NCI-H526 treated with DMSO at 0.1 percent for 48 hours (cell line): Measurements from ENCODE around the gene LEMD2.
A peak's percentile ranks its signal among the peaks of the same experiment; 100 is the strongest.

Experiments
- DNase-seq: peaks from one replicate; lab custom pipeline; 2025; lab: John Stamatoyannopoulos, UW

The LEMD2 gene

DNA sequence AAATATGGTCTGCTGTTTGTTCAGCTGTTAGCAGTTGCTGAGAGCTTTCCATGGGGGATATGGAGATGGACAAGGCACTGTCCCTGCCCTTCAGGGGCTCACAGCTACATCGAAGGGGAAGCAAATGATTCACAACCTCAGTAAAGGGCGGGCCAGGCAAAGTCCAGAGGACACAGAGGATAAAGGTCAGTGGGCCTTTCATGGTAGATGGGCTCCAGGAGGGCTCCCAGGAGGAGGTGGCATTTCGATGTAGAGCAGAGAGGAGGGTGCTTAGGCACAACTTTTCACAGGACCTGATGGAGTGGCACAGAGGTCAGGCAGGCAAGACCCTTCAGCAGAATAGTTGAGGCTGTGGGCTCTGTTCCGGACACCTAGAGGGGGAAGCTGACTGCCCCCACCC, 30.1 kb upstream of the LEMD2 start:
- DNase-seq: no peak

DNA sequence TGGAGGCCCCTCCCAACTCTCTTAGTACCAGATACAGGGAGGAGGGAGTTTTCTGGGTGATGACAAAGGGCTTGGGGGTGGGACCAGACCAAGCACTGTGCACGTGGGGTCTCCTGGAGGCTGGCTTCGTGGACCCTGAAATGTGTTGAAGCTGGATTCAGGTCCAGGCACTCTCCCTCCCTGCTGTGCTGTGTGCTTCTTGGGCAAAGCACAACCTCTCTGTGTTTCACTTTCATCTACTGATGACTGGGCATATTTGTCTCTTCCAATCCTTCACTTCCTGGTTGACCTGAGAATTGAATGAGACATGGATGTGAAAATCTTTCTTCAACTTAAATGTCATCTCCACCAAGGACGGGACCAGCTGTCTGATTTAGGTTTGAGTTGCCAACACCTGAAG, 29.4 kb upstream of the LEMD2 start:
- DNase-seq: no peak

DNA sequence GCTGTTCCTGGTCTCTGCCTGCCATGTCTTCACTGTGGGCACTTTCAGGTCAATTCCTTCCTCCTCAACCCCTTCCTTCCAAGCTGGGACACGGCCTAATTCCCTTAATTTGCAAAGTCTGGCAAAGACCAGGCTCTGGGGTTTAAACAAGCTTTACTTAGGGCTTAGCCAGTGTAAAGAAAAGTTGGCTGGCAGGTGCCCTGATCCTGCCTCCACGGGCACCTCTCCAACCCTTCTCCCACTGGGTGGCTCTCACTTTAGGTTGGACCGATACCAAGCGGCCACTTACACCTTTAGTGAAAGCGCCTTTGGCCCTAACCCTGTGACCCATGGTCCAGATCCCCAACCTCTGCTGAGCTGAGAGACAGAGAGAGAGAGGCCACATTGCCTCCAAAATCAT, 28.6 kb upstream of the LEMD2 start:
- DNase-seq: no peak

DNA sequence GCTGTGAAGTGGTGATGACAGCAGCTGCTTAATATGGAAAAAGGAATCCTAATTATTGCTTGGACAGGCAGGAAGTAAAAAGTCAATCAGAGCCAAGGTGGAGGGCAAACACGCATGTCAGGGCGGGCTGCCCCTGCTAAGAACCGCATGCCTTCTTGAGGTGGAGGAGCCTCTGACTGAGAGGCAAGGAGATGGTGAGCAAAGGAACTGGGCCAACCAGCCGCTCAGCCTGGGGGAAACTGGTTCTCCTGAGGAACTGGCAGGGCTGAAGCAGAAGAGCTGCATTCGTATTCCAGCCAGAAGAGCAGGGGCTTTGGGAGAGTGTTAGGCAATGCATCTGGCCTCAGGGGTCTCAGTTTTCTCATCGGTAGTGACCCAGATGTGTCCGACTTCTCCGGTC, 28.0 kb upstream of the LEMD2 start:
- no peak for DNase-seq

GRCh38 chr6:33815854-33816253, 26.9 kb upstream of the LEMD2 start:
- peak; percentile 38 for DNase-seq

DNA sequence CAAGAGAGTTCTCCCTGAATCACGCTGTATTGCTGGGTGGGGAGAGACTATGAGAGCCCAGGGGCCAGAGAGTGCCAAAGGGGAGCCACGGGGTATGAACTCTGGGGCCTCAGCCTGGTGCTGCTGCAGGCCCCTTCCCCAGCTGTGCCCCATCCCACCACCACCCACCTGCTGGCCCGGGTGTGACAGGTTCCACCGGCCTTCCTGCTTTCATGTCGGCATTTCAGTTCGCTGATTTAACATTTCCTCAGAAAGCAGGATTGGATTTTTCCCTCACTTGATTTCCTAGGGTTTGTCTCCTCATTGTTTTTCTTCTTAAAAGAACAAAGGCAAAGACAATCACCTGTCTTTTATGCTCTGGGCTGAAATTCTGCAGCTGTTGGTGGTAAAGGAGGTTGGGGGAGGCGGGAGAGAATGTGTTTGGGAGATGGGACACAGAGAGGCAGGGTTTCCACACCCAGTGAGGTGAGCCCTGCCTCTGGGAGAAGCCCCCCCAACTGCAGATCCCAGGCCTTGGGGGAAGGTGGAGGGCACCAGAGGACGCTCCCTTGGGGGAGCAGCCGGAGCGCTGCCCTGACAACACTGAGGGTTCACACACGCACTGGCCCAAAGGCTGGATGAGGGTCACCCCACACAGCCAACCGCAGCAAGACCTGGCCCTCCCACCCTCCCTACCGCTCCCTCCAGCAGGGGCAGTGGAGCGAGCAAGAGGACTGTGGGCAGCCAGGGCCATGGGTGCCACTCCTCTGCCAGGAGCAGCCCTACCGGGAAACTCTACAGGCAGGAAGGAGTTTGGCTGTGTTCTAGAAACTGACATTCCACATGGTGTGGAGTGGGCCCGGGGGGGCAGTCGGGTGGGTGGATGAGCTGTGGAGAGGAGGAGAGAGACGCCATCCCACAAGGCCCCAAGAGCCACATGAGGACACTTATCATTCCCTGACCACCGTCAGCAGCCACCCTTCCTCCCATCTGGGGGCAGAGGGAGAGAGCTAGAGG, 25.4 kb upstream of the LEMD2 start:
- no peak for DNase-seq

DNA sequence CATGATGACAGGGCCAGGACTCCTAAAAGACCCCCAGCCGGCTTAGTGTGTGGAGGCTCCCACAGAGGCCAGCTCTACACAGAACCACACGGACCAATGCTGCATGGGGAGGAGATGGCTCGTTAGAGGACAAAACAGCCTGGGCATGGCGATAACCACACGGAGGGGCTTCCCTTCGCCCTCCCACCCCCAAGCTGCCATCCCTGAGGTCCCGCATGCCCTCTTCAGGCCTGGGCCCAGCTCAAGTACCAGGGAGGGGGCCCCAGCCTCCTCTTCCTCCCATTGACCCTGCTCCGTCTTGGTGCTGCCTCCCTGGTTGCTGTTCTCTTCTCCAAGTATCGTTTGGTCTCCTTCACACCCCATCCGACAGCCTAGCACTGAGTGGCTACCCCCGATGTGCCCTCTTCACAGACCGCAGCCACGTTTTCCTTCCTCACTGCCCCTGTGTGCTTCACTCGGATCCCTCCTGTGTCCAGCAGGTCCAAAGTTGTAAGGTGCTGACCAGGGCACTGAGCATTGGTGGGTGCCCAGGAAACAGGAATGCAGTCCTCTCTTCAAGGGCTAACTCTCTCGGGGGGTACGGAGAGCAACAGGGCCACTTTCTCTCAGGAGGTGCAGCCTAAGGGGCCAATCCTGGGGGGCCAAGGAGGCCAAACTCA, 24.4 kb upstream of the LEMD2 start:
- DNase-seq: no peak

DNA sequence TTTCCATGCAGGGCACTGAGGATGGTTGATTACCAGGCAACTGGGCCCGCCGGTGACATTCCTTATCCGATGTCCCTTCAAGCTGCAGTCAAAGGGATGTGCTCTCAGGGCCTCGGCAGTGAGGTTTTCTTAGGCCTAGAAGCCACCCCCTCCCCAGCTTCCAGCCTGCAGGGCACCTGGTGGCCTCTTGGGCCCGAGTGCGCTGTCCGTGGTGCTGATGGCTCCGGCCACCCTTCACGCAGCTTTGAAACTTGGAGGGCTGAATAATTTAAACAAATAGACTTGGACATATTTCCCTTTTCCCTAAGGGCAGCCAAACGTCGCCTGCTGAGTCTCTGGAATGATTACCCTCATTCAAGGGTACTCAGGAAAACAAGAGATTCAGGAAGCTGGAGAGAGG, 23.7 kb upstream of the LEMD2 start:
- peak; percentile 17 for DNase-seq

DNA sequence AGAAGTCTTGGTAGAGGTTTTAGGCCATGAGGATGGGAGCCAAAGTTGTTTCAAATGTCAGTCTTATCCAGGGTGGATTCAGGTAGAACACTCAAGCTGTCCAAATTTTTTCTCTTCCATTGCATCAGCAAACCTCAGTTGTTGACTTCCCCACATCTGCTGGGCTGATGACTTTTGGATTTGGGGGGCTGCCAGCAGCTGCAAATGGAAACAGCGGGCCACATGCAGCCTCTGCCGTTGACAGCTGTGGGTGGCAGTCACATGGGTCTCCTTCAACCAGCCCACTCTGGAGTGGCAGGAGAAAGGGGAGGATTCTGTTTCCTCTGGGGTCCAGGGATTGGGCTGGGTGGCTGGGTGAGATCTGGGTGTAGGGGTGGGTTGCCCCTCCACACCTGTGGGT, 20.7 kb upstream of the LEMD2 start:
- no peak for DNase-seq

DNA sequence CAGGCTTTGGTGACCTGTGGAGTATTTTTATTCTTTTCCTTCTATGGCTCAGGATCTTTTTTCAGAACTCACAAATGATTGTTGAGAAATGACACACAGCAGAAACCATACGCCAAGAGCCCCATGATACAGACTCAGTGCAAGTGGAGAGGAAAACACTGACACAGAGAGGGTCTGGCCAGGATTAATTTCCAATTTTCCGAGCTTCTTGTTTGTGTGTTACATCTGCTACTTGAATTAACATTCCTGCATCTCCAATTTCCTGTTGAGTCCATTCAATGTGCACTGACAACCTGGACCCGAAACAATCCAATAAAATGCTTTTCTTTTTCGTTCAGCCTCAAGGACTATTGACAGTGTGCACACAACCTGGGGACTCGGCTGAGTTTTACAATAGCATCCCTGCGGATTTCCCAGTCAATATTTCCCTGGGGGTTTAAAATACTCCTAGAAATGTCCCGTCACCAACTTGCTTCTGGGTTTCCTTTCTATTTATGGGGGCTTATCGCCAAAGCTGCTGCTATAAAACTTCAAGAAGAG, 19.8 kb upstream of the LEMD2 start:
- no peak for DNase-seq

DNA sequence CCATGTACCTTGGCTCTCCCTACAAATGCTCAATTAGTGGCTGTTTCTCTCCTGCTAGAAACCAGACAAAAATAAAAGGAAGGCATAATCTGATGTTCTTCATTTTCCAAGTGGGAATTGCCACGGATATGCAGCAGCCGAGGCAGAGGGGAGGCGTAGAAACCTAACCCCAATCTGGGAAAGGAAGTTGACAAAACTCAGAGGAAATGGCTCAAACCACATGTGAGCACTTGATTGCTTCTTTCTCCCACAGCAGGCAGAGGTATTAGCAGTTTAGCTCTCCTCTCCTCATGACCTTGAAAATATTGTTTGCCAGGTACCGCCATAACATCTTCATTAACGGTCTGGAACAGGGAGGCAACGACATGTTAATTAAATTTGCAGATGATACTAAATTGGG, 18.7 kb upstream of the LEMD2 start:
- no peak for DNase-seq

DNA sequence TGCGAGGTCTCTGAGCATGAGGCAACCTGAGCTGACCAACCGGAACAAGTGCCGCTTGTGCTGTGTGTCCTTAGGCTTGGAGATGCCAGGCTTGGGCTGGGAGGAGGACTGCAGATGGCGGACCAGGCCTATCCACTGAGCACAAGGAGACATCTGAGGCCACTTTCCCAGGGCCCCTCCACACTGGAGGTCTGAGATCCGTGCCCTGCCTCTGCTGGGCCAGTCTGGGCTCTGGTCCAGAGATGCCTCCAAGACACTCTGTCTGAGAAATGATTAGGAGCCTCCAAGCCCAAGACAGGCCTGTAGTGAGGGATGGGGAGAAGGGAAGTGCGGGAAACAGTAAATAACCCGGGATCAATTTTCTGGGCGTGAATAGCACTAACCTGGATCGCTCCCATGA, 17.9 kb upstream of the LEMD2 start:
- no peak for DNase-seq

DNA sequence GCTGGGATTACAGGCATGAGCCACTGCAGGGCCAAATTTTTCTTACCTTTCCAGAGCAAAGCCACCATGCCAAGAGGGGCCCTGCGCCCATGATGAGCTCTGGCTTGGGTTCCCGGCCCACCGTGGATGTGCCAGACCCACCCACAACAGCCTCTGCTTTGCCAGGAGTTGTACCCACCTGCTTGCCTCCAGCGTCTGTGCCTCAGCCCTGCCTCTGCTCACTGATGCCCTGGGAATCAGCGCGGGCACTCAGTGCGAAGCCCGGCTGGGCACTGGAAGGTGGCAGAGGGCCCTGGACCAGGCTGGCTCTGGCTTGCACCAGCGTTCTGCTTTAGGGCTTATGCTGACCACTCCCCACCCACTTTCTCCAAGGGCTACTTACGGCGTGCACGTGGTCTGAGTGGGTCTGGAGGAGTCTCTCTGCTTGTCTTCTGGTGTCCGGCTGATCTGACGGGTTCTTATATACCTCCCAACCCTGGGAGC, 14.7 kb upstream of the LEMD2 start, which contains the start of gene MLN:
MLN (minus strand) TSS at position 433 of the 483 bp plus-strand sequence. CDS start 2,840 bp downstream, outside the sequence.
- DNase-seq: no peak

GRCh38 chr6:33802186-33802958, 13.4 kb upstream of the LEMD2 start:
- DNase-seq: no peak

DNA sequence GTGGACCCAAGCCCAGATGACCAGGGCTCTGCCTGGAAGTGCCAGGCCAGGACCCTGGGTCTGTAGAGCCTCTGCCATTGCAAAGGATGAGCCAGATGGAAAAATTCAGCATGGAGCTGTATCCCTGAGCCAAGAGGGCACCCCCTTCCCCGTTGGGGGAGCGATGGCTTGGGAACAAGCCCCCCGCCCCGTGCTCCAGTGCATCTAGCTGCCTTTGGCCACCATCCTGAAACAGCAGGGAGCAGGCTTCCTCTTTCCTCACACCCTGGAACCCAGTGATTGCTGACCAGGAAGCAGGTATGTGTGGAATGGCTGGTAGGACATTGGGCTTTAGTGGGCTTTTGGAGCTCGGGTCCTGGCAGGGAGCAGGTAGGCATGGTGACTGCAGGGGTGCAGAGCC, 12.7 kb upstream of the LEMD2 start:
- DNase-seq: no peak

- no peak for DNase-seq
Measured at GRCh38 chr6:33800248-33800969, 11.5 kb upstream of the LEMD2 start.

DNA sequence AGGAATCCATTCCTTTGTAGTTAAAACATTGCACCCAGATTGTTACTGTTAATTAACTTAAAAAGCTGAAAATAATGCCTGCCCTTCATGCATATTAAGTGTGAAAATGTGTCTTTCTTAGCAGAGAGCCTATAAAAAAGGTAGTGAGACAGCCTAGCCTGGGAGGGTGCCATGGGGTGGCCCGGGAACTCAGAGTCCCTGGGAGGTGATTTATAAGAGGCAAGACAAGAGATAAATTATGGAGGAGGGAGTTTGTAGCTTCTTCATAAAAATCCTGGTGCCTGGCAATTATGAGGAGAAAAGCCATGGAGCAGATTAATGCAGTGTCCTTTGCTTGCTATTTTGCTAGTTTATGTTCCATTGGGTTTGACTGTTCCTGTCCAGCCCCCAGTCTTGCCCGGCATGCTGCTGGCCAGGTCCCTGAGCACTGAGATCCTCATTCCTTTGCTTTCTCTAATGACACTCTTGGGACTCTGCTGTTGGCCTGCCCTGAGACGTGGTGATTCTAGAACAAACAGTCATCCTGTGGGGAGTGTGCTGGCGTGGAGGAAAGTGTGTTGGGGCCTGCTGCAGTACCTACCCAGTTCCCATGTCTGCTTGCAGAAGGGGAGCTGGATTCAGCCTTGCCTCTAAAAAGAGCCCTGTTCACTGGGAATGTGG, 10.7 kb upstream of the LEMD2 start:
- DNase-seq: no peak

DNA sequence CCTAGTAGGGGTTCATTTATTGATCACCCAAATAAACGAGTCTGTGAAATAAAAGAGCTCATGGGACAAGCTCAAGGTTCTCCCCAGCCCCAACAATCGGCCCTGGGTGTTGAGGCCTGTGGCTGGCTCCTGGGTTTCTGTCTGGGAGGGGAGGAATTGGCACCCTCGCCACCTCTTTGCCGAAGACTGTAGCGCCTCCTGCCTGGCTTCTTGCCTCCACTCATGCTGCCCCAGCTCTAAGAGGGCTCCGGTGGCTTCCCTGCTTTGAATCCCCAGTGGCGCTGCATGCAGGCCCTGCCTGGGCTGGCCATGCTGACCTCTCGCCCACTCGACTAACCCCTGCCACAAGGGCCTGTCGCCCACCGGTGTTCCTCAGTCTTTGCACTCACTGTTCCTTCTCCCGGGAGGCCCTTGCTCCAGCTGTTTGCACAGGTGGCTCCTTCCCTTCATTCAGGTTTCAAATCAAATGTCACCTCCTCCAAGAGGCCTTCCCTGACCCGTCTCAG, 9.5 kb upstream of the LEMD2 start:
- no peak for DNase-seq

DNA sequence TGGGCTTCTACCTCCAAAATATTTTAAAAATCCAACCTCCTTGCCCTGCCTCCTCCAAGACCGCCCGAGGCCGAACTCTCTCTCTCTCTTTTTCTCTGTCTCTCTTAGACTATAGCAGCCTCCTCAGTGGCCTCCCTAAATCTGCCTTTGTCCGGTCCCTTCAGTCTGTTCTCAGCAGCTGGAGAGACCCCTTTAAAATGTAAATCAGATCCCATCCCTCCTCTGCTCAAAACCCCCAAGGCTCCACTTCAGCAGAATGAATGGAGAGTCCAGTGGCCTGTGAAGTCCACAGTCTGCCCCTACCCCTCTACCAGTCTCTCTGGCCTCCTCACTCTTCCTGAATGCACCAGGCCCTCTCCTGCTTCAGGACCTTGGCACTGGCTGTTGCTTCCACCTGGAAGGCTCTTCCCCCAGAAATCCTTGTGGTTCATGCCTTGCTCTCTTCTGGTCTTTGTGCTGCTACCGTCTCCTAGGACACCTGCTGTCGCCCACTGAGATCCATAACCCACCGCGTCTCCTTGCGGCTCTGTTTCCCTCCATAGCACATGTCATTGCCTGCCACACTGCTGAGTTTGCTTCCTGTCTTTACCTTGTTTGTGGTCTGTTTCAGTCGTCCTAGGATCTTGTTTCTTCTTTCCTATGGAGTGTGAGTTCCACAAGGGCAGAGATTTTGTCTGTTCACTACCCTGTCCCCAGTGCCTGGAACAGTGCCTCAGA, 8.9 kb upstream of the LEMD2 start:
- no peak for DNase-seq
